Stimulated activated CD8-positive, alpha-beta memory T cell treated with anti-CD3 and anti-CD28 coated beads, Interleukin-2, amount 100 ng/mL, for 1 hour (primary cell): ENCODE data around the gene BRPF3.

Source experiments
- DNase-seq, 2 donors: peaks; one replicate each; pipeline ENCODE4 v3.0.0-alpha.2; 2020; ENCODE audit warnings: low read depth in 2 of 2

The BRPF3 gene

GRCh38 chr6:36269834-36270705, 73.5 kb downstream of the BRPF3 start, which contains the start of gene PNPLA1:
Gene PNPLA1 (plus strand): TSS chr6:36270060. CDS start chr6:36270460, 400 bp downstream.
- DNase-seq, result no peak

- DNase-seq, result no peak
Observed at GRCh38 chr6:36272234-36272633, 75.7 kb downstream of the BRPF3 start.

GRCh38 chr6:36273067-36273466, 76.5 kb downstream of the BRPF3 start:
- DNase-seq, result no peak

GRCh38 chr6:36273802-36274514, 77.4 kb downstream of the BRPF3 start:
- DNase-seq, result no peak

- no peak for DNase-seq
Observed at GRCh38 chr6:36276581-36277536, 80.3 kb downstream of the BRPF3 start.

GRCh38 chr6:36277946-36278470, 81.5 kb downstream of the BRPF3 start:
- DNase-seq, result no peak

- no peak for DNase-seq
Observed at GRCh38 chr6:36280467-36280866, 83.9 kb downstream of the BRPF3 start.

GRCh38 chr6:36280983-36281382, 84.4 kb downstream of the BRPF3 start:
- DNase-seq, result no peak
